HG03097 (cell line): ENCODE results near the gene RPS8.
"Not testable (repeated sequence)": the region's sequence is repeated elsewhere in the genome, so short reads cannot be mapped to it uniquely, and the experiment has no call there.

Source experiments
- ATAC-seq: cut with Tn5 transposase; IDR thresholded peaks from one replicate; pipeline ENCODE4 v1.9.1; 2021; ENCODE audit not compliant: unreplicated experiment, low FRiP score

Gene RPS8

GRCh38 chr1:44817771-44818495 is 42.6 kb downstream of the RPS8 start:
- ATAC-seq: no peak

- ATAC-seq: no peak
These were observed 43.9 kb downstream of the RPS8 start for GRCh38 chr1:44819196-44819607.

- peak; percentile 72 for ATAC-seq
These were observed 44.4 kb downstream of the RPS8 start for GRCh38 chr1:44819608-44820327.

- no peak for ATAC-seq
These were observed 45.2 kb downstream of the RPS8 start for GRCh38 chr1:44820328-44821239.

- ATAC-seq: no peak
These were observed 45.9 kb downstream of the RPS8 start for GRCh38 chr1:44821240-44821715.

- no peak for ATAC-seq
These were observed 46.9 kb downstream of the RPS8 start for GRCh38 chr1:44822131-44822701.

GRCh38 chr1:44822981-44823451 is 47.7 kb downstream of the RPS8 start:
- ATAC-seq: no peak

GRCh38 chr1:44824392-44824791 is 49.1 kb downstream of the RPS8 start:
- not testable (repeated sequence) for ATAC-seq

- no peak for ATAC-seq
These were observed 51.2 kb downstream of the RPS8 start for GRCh38 chr1:44826375-44827196.

- ATAC-seq: no peak
These were observed 52.1 kb downstream of the RPS8 start for GRCh38 chr1:44827197-44828002.

- no peak for ATAC-seq
These were observed 52.8 kb downstream of the RPS8 start for GRCh38 chr1:44828003-44828651.
